ENCODE measurements around the gene HSFX3.
"Not testable (repeated sequence)": the region's sequence is repeated elsewhere in the genome, so short reads cannot be mapped to it uniquely, and the experiment has no call there.

The HSFX3 gene

DNA sequence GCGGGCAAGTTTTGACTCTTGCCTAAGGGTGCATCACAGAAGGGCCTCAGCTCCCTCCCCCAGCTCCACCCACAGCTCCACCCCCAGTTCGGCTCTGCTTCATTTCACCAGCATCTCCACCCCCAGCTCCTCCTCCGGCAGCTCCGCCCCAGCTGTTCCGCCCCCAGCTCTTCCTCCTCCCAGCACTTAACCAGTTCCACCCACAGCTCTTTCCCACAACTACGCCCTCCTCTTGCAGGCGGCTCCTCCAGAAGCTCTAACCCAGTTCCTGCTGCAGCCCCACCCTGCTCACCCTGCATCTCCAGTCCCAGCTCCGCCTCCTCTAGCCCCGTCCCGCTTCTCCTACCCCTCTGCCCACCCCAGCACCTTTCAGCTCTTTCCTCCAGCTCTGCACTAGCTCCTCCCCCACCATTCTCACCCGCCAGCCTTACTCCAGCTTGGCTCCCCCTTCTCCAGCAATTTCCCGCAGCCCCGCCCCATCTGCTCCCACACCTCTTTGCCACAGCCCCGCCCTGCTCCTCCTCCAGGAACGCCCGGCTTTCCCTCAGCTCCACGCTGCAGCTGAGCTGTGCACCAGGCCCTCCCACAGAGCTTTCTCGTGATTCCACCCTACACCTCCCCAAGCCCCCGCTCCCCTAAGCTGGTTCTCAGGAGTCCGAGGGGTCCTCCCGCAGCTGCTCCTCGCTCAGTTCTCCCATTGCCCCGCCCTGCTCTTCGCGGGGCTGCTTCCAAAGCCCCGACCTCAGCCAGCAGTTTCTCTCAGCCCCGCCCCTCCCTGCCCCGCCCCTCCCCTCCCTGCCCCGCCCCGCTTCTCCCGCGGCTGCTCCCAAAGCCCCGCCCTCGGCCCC is 10.2 kb downstream of the HSFX3 start:
- peak; percentile 92 for DNase-seq (ENCODE audit: extremely low read depth, insufficient read length)
- Histone ChIP-seq H3K4me3 (replicated peaks; ENCODE audit: low read depth, low read length) (peak overlapping the region; percentile 62), H3K27me3 (replicated peaks; ENCODE audit: control insufficient read depth, insufficient read depth, low read length) (no peaks in the 10 kb centered on the region), H3K36me3 (ENCODE audit: control insufficient read depth, insufficient read depth, low read length) (no peaks in the 10 kb centered on the region)
- TF ChIP-seq, protein P1, sequence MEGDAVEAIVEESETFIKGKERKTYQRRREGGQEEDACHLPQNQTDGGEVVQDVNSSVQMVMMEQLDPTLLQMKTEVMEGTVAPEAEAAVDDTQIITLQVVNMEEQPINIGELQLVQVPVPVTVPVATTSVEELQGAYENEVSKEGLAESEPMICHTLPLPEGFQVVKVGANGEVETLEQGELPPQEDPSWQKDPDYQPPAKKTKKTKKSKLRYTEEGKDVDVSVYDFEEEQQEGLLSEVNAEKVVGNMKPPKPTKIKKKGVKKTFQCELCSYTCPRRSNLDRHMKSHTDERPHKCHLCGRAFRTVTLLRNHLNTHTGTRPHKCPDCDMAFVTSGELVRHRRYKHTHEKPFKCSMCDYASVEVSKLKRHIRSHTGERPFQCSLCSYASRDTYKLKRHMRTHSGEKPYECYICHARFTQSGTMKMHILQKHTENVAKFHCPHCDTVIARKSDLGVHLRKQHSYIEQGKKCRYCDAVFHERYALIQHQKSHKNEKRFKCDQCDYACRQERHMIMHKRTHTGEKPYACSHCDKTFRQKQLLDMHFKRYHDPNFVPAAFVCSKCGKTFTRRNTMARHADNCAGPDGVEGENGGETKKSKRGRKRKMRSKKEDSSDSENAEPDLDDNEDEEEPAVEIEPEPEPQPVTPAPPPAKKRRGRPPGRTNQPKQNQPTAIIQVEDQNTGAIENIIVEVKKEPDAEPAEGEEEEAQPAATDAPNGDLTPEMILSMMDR (IDR thresholded peaks at IDR 0.05; ENCODE audit: insufficient read depth, low read length, poor library complexity, severe bottlenecking) = no peak

DNA sequence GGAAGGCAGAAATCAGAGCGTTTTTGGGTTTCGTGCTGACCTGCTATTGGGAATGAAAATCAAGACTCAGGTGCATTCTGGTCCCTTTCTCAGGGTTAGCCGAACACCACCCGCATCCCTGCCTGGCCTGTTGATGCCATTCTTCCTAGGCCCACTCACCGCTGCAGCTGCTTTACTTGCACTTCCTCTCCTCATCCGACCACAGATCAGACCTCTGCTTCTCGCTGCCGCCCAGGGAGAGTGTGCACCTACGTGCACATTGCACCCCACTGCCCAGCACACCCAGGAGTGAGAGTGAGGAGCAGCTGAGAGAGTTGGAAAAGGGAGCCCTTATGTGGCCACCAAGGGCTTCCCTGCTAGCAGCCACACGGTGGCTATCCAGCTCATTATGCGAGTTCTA is 12.2 kb downstream of the HSFX3 start:
- not testable (repeated sequence) for H3K36me3 ChIP-seq (ENCODE audit: control insufficient read depth, insufficient read depth, low read length); H3K4me3 ChIP-seq (replicated peaks; ENCODE audit: low read depth, low read length); H3K27me3 ChIP-seq (replicated peaks; ENCODE audit: control insufficient read depth, insufficient read depth, low read length); DNase-seq (ENCODE audit: extremely low read depth, insufficient read length)

DNA sequence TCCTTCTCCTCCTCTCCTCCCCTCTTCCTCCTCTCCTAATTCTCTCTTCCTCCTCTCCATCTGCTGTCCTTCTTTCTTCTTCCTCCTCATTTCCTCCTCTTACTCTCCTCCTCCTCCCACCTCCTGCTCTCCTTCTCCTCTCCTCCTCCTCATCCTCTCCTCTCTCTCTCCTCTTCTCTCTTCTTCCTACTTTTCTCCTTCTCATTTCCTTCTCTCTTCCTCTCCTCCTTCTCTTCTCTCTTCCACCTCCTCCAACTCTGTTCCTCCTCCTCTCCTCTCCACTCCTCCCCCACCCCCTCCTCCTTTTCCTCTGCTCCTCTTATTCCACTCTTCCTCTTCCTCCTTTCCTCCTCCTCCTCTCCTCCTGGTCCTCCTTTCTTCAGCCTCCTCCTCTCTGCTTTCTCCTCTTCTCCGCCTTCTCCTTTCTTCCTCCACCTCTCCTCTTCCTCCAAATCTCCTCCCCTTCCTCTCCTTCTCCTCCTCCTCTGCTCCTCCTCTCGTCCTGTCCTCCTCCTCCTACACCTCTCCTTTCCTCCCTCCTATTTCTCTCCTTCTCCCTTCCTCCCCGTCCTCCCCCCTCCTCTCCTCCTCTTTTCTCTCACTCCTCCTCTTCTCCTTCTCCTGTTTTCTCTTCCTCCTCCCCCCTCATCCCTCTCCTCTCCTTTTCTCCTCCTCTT is 14.7 kb downstream of the HSFX3 start:
- not testable (repeated sequence) for H3K4me3 ChIP-seq (replicated peaks; ENCODE audit: low read depth, low read length); H3K27me3 ChIP-seq (replicated peaks; ENCODE audit: control insufficient read depth, insufficient read depth, low read length); H3K36me3 ChIP-seq (ENCODE audit: control insufficient read depth, insufficient read depth, low read length); DNase-seq (ENCODE audit: extremely low read depth, insufficient read length)

DNA sequence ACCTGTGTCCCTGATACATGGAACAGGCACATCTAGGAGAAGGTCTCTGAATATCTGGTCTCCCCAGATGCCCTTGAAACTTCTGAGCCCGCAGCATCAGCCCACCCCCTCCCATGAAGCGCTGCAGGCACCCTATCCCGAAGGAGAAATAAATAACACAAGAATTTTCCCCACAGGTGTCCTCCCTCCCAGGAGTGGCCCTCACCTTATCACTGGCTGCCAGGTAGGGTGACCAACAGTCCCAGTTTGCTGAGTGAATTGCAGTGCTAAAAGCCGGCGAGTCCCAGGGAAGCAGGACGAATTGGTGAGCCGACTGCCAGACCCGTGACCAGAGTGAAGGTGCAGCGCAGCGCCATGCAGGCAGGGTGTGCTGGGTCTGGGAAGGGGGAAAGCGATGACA is 15.7 kb downstream of the HSFX3 start:
- H3K36me3 ChIP-seq (ENCODE audit: control insufficient read depth, insufficient read depth, low read length); H3K27me3 ChIP-seq (replicated peaks; ENCODE audit: control insufficient read depth, insufficient read depth, low read length); H3K4me3 ChIP-seq (replicated peaks; ENCODE audit: low read depth, low read length); DNase-seq (ENCODE audit: extremely low read depth, insufficient read length): not testable (repeated sequence)

DNA sequence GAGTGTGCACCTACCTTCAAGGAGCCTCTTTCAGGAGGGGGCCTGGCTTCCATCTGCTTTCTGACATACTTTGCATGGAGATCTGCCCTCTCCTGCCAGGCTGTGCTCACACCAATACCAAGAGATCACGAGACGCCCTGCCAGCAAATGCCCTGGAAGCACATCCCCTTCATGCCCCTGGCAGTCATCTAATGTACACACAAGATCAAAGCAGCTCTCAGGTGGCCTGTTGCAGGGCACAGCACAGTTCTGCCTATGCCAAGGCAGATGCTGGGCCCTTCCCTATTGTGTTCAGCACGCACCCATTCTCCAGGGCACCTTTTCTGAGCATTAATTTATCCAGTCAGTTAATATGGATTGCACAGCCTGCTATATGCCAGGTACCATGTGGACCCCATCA is 16.9 kb downstream of the HSFX3 start:
- DNase-seq (ENCODE audit: extremely low read depth, insufficient read length); H3K4me3 ChIP-seq (replicated peaks; ENCODE audit: low read depth, low read length); H3K27me3 ChIP-seq (replicated peaks; ENCODE audit: control insufficient read depth, insufficient read depth, low read length); H3K36me3 ChIP-seq (ENCODE audit: control insufficient read depth, insufficient read depth, low read length): not testable (repeated sequence)

DNA sequence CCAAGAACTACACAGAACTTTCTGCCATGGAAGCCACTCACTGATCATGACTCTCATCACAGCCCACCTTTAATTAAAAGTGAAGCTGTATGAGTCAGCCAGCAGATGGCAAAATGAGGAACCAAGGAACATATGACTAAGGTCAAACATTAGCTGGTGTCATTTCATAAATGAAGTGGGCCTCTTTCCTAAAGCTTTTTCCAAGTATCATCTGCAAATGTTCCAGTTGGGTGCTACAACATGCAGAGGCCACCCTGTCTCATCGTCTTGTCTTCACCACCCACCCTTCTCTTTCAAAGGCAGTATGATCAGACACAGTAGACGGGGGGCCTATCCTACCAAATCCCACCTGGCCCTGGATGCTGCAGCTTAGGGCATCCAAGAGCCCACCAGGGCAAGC is 18.1 kb downstream of the HSFX3 start:
- Histone ChIP-seq H3K4me3 (replicated peaks; ENCODE audit: low read depth, low read length) (no peak overlapping the region), H3K27me3 (replicated peaks; ENCODE audit: control insufficient read depth, insufficient read depth, low read length) (no peaks in the 10 kb centered on the region), H3K36me3 (ENCODE audit: control insufficient read depth, insufficient read depth, low read length) (no peaks in the 10 kb centered on the region)
- DNase-seq (ENCODE audit: extremely low read depth, insufficient read length) = peak; percentile 32
- TF ChIP-seq, protein P1 (IDR thresholded peaks at IDR 0.05; ENCODE audit: insufficient read depth, low read length, poor library complexity, severe bottlenecking) = no peak

DNA sequence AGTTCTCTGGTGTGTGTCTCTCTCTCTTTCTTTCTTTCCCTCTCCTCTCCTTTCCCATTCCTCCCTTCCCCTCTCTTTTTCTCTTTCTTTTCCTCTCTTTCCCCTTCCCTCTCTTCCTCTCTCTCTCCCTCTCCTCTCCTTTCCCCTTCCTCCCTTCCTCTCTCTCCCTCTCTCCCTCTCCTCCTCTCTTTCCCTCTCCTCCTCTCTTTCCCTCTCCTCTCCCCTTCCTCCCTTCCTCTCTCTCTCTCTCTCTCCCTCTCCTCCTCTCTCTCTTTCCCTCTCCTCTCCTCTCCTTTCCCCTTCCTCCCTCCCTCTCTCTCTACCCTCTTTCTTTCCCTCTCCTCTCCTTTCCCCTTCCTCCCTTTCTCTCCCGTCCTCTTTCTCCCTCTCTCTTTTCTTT is 21.3 kb downstream of the HSFX3 start:
- DNase-seq (ENCODE audit: extremely low read depth, insufficient read length) = no peak
- Histone ChIP-seq H3K36me3 (ENCODE audit: control insufficient read depth, insufficient read depth, low read length) (no peaks in the 10 kb centered on the region), H3K4me3 (replicated peaks; ENCODE audit: low read depth, low read length) (no peak overlapping the region), H3K27me3 (replicated peaks; ENCODE audit: control insufficient read depth, insufficient read depth, low read length) (no peaks in the 10 kb centered on the region)
- TF ChIP-seq, protein P1 (IDR thresholded peaks at IDR 0.05; ENCODE audit: insufficient read depth, low read length, poor library complexity, severe bottlenecking) = no peak
